Epithelial cell of prostate (primary cell): ENCODE data around the gene LZTFL1.

Experiments
- DNase-seq: peaks from one replicate; pipeline ENCODE4 v3.0.0-alpha.2; 2011; ENCODE audit warnings: low read depth, low spot score
- H3K27ac ChIP-seq: fragments of 450-650 bp; 2 replicates; pipeline ENCODE4 v1.5.1; 2017; ENCODE audit warnings: mild to moderate bottlenecking

Gene LZTFL1

DNA sequence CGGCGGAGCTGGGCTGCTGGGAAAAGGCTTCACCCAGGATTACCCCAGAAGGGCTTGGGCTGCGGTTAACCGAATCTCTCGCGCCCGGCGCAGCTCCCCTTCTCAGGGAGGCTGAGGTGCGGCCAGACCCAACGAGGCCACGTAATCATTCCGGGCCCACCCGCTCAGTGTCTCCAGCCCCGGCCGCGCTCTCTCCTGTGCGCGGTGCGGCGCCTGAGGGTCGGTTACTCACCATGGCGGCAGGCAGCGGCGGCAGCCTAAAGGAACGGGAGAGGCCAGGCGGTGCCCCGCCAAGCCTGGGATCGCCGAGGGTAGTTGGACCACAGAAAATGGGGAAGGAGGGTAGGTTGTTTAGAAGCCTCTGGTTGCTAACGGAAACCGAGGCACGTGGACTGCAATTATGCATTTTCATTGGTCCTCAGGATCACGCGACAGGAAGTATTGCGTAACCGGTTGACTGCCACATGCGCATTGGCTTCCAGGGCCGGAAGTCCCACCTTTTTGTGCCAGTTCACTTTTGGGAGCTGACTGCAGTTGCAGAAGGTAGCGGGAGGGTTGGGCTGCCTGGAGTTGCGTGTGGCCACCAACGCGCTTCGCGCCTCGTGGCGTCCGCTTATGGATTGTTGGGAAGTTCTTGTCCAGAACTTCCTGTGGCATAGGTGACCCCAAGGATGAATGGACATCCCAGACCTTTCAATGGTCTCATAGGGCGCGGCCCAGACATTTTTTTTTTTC, at the start of gene LZTFL1:
TSS of gene LZTFL1 (minus strand) at position 363 of the 735 bp plus-strand sequence. CDS start at position 235, 128 bp downstream.
- DNase-seq = peak; percentile 82
- no peak within 1 kb of the TSS for H3K27ac ChIP-seq

DNA sequence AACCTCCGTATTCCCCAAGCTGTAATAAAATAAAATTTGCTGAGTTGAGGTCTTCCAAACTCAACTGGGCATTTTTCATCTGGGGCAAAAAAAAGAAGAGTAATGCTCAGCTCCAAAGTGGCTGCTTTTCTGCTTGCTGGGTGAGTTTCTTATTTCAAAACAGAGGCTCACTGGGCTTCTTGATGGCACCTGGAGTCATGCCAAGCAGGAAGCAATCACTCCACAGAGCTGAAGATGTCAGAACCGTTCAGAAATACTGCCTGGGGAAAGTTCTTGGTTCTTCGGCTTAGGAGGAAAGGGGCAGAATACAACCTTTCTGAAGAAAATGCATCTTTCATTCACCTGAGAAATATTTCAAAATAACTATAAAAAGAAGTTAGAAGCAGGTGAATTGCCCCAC, 48.5 kb upstream of the LZTFL1 start:
- no peak for DNase-seq
- H3K27ac ChIP-seq = no peak overlapping the region

- H3K27ac ChIP-seq = no peak overlapping the region
- no peak for DNase-seq
Observed at GRCh38 chr3:45889337-45889736, 47.4 kb upstream of the LZTFL1 start.

DNA sequence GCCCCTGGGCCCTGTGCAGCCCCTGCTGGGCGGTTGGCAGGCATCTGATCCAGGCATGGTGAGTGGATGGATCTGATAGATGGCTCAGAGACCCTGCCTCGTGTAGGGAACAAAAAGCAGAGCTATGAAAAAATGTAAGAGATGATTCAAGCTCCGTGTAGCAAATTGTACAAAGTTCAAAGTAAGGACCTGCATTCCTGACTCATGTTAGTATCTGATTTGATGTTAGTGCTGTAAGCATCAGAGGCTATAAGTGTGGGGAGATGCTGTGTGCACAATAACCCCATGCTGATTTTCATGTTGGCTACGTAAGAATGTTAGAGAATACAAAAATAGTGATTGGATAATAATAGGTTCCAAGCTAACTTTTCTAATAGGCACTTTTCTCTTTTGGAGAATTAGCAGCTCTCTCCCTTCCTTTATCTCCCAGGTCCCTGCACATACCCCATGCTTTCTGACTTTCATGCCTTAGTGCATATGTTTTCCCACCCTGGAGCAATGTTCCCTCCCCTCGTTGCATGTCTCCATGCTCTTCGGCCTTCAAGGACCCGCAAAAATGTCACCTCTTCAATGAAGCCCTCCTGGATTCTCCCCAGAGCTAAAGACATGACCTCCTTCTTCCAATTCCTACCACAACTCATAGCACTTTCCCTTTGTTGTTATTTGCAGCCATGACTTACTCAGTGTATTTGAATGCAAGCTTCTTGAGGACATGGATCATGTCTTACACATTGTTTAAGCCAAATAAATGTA, 46.0 kb upstream of the LZTFL1 start:
- H3K27ac ChIP-seq = no peak overlapping the region
- DNase-seq = no peak

DNA sequence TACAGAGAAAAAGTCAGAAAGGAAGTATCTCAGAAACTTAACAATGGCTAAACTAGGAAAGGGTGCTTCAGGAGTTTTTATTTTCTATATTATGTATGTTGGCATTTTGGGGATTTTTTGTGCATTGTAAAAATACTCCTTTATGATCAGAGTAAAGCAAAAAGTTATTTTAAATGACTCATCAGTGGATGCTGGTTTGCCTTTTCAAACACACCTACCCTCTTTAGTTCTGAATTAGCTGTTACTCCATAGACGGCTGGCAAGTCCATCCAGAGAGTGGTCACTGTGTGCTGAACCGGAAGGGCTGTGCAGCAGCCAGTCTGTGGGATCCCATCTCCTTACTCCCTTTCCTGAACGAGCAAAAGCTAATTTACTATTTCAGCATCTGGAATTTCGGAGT, 45.4 kb upstream of the LZTFL1 start:
- H3K27ac ChIP-seq = no peak overlapping the region
- no peak for DNase-seq

GRCh38 chr3:45885979-45886705, 44.2 kb upstream of the LZTFL1 start, which contains the start of gene CCR9:
Gene CCR9, plus strand, starts transcription at chr3:45886543. Its CDS starts 8,391 bp downstream, at chr3:45894934.
- no peak for DNase-seq

DNA sequence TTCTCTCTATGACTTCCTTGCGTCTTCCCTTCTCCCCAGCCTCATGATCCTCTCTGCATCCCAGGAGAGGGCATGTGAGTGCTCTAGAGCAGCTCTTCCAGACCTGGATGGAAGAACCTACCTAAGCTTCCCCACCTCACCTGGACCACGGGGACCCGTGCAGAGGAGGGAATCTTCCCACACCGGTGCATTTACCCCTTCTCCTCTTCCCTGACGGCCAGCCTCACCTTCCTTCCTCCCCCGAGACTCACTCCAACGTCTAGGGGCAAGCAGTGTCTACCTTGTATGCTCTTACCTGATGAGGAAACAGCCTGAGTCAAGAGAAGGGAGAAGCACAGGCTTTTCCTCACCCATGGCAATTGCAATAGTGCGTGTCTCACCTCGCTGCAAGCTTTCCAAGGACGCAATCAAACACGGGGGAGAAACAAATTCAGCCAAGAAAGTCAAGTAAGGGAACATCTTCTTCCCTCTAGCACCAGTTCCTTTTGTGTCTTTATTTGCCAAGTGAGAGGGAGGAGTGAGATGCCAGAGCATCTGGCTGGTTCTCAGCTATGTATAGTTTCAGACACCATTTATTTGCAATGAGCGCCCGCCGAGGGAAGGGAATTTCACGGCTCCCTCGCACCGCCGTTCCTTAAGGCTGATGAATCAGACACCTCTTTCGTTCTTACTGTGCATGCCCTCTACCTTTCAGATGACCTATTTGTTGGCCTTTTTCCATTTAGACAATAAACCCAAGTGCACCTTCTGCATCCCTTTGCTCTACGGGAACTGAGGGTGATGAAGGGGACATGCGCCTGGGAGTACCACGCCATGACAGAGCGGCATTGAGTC, 42.7 kb upstream of the LZTFL1 start:
- DNase-seq = no peak

More at GRCh38 chr3:45885979-45886705, 44.2 kb upstream of the LZTFL1 start, which contains the start of gene CCR9:
- no peak within 1 kb of the TSS for H3K27ac ChIP-seq

DNA sequence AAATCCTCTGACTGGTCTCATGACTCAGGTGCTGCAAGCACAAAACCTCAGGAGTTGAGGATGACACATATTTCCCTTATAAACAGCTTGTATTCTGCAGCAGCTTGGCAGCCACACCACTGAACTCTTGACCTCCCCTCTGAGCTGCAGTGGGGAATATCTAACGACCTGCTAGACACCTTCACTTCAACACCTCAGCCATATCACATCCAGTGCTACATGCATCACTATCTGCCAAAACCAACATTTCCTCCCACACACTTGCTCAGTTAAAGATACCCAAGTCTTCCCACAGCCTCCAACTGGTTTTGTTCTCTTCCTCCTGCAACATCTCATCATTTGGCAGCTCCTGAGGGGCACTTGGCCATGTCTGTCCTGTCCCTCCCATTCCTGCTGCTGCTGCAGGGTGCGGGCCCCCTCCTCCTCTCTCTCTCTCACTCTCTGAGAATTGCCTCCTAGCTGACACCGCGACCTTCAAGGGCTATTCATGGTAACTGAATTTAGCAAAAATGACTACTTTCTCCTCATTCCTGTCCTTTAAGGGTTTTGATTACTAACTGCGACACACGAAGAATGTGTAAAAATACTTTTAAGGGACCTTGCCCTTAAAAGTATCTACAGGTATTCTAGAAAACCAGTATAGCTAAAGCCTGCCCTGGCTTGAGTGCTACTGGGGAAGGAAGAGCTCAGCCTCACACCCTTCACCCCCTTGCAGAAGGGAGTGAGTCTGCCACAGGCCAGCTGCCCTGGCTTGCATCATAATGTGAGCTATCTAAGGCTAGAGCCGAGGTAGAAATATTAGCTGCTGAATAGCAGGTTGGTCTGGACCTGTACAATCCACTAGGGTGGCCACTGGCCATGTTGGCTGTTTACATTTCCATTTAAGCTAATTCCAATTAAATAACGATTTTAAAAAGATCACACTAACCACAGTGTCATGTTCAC, 39.4 kb upstream of the LZTFL1 start:
- DNase-seq = peak; percentile 51
- H3K27ac ChIP-seq = no peak overlapping the region

More for the DNA sequence above, 42.7 kb upstream of the LZTFL1 start:
- H3K27ac ChIP-seq = no peak overlapping the region

- H3K27ac ChIP-seq = no peak overlapping the region
- DNase-seq = no peak
Observed at GRCh38 chr3:45880725-45881077, 38.8 kb upstream of the LZTFL1 start.

DNA sequence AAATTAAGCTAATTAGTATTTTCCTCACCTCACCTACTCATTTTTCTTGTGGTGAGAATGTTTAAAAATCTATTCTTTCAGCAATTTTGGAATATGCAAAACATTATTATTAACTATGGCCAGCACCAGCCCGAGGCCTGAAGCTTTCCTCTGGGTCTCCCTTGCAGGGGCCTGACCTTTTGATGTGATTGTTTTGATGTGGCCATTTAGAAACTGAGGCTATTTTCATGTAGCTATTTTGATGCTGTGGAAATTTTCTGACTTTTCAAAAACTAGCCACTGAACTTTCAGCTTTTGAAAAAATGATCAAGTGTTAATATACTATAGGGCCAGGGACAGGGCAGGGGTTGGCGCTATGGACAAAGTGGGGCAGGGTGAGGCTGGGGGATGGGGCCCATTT, 36.2 kb upstream of the LZTFL1 start:
- no peak for DNase-seq
- H3K27ac ChIP-seq = no peak overlapping the region

GRCh38 chr3:45874677-45875346, 32.9 kb upstream of the LZTFL1 start:
- no peak overlapping the region for H3K27ac ChIP-seq
- no peak for DNase-seq

GRCh38 chr3:45873638-45874037, 31.7 kb upstream of the LZTFL1 start:
- no peak for DNase-seq
- no peak overlapping the region for H3K27ac ChIP-seq

DNA sequence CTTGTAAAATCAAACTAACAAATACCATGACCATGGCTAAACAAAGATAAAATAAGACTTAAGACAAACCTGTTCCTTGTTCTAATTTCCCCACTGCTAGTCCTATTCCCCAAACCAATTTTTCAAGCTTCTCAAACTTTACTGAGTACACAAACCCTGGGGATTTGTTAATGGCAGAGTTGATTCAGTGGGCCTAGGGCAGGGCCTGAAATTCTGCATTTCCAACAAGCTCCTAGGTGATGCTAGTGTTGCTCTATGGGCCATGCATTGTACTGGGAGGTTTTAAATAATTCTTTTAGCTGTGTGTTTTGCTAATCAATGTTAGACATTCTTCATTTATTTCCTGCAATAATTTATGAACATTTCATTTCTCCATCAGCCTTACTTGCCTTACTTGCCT, 31.1 kb upstream of the LZTFL1 start:
- DNase-seq = no peak
- H3K27ac ChIP-seq = no peak overlapping the region

DNA sequence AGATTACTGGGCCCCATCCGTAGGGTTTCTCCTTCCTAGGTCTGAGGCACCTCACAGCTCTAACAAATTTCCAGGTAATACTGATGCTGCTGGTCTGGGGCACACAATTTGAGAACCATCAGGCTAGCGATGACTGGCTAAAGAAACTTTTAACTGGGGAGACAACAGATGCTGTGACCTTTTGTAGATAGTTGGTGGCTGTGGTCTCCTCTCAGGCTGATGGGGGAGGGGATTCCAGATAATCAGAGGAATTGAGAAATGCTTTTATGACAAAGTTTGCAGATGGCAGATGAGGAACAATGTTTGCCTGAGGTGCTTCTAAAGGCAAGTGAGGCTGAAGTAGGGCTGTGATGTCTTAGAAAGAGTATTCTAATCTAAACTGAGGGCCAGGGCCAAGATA, 30.6 kb upstream of the LZTFL1 start:
- H3K27ac ChIP-seq = no peak overlapping the region
- DNase-seq = no peak

DNA sequence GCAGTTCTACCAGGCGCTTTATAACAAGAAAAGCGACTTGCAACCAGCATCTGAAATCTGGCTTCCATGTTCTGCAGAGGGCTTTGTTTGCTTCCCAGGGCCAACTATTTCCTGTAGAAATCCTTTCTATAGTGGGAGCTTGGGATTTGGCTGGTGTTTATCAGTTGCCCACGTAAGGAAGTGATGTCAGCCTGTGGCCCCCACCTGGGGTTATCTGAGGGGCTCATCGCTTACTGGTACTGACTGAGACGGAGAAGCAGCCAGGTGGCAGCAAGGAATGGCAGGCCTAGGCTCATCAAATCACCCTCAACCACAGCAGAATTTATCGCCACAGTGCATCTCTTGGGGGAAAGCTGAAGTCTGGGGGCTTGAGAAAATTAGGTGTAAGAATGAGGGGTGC, 29.9 kb upstream of the LZTFL1 start:
- H3K27ac ChIP-seq = no peak overlapping the region
- DNase-seq = no peak

DNA sequence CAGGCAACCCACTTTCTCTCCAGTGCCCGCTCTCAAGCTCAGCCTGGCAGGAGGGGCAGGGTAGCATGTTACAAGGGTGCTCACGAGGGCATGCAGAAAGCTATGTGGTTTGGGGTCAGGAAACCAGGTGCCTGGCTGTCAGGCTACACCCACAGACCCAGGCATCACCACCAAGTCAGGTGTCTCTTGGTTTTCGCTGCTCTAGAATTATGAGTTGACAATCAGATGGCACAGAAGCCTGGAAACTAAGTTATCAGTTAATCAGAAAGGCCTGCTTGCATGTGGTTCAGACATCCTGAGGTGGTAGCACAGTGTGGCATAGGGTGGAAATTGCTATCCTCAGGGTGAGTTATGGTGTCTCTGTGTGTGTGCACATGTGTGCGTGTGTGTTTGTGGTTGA, 28.2 kb upstream of the LZTFL1 start:
- no peak for DNase-seq
- H3K27ac ChIP-seq = no peak overlapping the region

- no peak overlapping the region for H3K27ac ChIP-seq
- no peak for DNase-seq
Observed at GRCh38 chr3:45869638-45870037, 27.7 kb upstream of the LZTFL1 start.

DNA sequence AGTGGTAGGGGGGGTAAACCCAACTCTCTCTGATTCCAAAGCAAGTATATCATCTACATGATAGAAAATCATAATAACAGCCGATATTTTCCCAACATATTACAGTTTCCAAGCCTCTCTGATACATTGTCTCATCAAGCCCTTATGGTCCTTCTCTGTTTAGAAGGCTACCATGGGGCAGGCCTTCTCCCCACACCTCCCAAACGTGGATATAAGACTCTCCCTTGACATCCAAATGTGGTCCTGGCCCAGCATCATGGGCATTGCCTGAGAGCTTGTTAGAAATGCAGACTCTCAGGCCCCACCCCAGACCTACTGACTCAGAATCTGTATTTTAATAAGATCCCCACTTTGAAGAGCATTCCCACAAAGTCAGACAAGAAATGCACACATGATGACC, 26.7 kb upstream of the LZTFL1 start:
- DNase-seq = no peak
- H3K27ac ChIP-seq = no peak overlapping the region

DNA sequence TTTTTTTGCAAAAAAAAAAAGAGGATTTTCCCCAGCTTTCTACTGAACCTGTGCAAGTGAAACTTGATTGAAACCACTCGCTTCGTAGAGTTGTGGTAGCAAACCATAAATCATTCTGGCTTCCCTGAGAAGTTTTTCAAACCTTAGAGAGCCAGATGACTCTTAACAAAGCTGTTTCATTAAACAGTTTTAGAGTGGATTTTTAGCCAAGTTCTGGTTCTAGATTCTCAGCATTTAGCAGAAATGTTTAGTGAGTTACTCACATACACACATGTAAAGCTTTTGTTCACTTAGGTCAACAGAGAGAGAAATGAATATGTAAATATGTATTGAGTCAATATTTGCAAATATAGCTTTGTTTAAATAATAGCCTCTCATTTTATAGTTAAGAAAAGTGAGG, 26.3 kb upstream of the LZTFL1 start:
- DNase-seq = no peak
- no peak overlapping the region for H3K27ac ChIP-seq
